ENCODE data around the gene RBPMS2.
"Not testable (repeated sequence)": the region's sequence is repeated elsewhere in the genome, so short reads cannot be mapped to it uniquely, and the experiment has no call there.

RBPMS2 gene

GRCh38 chr15:64751464-64751863 lies 23.9 kb downstream of the RBPMS2 start:
- DNase-seq, result no peak

DNA sequence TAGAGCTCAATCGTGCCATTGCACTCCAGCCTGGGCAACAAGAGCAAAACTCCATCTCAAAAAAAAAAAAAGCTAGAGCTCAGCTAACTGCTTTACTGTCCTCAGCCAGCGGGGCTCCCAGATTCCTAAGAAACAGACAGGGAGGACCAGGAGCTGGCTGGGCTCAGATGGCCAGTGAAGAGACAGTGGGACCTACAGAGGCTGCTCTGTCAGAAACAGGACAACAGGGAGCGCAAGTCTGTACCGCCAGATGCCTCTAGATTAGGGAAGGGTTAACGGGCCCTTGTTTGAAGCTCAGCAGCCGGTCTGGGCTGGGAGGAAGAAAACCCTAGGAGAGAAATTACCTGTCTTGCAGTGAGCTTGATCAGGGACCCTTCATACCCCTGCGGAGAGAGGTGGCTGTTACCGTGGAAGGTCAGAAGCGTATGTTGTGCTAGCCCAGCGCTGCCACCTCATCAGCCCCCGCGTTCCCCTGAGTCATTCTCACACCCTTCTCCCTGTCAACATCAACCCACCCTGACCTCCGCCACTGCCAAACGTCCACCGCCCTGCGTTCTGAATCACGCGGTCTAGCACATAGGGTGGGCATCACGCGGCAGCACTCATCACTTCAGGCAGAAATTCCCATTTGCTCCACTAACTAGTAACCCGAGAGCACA lies 25.3 kb downstream of the RBPMS2 start:
- no peak for DNase-seq

DNA sequence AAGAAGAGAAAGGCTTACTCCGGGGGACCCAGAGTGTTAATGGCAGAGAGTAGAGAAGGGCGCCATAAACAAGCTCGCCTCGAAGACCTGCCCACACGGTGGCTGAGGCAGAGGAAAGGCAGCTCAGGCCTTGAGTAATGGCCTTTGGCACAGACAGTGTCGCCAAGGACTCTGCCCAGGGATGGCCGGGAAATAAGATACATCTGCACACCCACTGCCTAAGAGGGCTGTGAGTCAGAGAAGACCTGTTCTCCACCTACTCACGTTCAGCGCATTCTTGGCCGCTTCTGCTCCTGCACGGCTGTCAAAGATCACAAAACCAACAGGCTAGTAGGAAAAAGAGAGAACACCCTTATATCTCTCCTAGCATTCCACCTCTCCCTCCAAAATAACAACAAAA lies 26.2 kb downstream of the RBPMS2 start:
- DNase-seq, result no peak

- no peak for DNase-seq
Measured at GRCh38 chr15:64748251-64748650, 27.1 kb downstream of the RBPMS2 start.

- no peak for DNase-seq
Measured at GRCh38 chr15:64747578-64747977, 27.8 kb downstream of the RBPMS2 start.

- DNase-seq, result no peak
Measured at GRCh38 chr15:64746921-64747320, 28.5 kb downstream of the RBPMS2 start.

DNA sequence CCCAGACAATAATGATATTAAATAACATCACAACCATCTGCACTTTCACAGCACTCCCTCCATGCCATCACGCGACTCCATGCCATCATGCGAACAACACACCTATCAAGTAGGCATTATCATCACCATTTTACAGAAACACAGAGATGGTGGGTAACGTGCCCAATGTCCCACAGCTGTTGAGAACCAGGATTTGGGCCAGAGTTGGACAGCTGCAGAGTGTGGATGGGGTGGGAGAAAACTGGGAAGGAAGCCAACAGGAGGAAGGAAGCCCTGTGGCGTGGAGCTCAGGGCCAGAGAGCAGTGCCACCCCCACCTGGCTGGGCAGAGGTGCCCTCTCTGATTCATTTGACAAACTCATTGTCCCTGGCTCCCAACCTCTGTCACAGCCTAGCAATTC lies 29.0 kb downstream of the RBPMS2 start:
- DNase-seq, result no peak

- DNase-seq, result no peak
Measured at GRCh38 chr15:64743691-64744090, 31.7 kb downstream of the RBPMS2 start.

- DNase-seq, result no peak
Measured at GRCh38 chr15:64742921-64743320, 32.5 kb downstream of the RBPMS2 start.

GRCh38 chr15:64742385-64742784 lies 33.0 kb downstream of the RBPMS2 start:
- DNase-seq, result no peak

DNA sequence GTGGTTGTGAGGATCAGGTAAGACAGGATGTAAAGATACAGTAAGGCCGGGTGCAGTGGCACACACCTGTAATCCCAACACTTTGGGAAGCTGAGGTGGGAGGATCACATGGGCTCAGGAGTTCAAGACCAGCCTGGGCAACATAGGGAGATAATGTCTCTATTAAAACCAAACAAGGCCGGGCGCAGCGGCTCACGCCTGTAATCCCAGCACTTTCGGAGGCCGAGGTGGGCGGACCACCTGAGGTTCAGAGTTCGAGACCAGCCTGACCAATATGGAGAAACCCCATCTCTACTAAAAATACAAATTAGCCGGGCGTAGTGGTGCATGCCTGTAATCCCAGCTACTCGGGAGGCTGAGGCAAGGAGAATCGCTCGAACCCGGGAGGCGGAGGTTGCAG lies 33.7 kb downstream of the RBPMS2 start:
- DNase-seq, result not testable (repeated sequence)

DNA sequence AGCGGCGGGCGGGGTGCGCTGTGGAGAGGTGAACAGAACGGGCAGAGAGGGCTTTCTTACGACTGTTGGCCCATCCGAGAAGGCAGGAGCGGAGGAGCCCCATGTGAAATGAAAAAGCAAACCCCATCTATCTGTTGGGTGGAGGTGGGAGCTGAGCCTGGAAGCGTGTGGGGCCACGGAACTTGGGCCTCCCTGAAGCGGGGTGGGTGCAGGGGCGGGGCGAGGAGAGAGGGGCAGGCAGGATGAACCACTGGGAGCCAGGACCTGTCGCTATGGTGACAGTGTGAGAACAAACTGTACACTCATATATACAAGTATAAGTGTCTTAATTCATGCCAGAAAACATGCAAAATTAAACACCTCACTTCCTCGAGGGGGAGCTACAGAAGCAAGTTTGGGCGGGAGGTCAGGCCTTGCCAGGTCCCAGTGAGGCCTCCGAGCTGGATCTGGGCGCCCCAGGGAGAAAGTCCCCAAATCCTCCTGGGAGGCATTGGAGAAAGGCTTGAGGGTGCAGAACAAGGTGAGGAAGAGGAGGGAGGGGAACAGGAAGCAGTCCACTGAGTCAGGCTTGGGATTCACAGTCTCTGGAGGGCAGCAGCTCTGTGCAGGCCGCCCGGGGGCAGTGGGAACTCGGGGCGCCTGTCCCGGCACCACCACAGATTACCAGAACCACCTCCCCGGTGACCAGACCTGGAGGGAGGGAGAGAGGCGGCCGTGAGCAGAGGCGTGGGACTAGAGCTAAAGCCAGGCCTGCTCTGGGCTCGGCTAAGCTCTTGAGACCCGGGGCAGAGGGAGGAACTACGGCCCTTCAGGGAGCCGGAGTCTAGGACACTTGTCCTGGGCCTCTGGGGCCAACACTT lies 34.8 kb downstream of the RBPMS2 start:
- no peak for DNase-seq

DNA sequence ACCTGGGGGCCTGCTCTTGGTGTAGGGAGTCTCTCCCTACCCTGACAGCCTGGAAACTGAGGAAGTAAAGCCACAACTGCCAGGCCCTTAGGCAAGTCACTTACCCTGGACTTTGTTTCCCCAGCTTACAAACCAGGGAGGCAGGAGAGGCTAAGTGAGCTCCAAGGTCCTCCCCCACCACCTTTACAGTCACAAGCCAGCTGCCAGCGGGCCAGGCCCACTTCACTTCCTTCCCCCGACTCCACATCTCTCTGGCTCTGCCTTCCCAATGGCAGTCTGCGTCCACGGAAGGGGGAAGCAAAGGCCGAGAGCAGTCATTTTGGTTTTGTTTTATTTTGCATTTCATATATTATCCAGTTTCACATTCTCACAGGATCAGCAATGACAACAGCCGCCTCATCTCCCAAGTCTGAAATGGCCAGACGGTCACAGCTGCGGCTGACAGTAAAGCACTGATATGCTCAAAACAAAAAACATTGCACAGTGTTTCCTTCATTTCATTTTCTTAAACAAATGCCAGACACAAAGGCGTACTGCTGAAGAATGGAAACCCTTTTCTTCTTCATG lies 35.7 kb downstream of the RBPMS2 start:
- no peak for DNase-seq

DNA sequence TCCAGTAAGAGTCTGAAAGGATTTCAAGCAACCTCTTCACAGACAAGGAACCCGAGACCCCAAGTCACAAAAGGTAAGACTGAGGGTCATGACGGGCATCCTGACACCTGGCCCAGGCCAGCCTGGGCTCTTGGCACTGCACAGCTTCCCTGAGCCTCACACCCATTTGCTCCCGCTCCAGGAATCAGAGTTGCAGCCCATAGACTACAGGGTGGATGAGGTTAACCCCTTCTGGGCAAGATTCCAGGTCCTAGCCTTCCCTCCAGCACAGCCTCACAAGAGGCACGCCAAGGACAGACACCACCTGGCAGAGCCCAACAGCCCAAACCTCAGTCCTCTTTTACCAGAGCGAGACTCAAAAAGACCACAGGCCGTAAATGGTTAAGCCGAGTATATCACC lies 36.2 kb downstream of the RBPMS2 start:
- DNase-seq, result no peak

GRCh38 chr15:64738226-64739095 lies 36.9 kb downstream of the RBPMS2 start:
- DNase-seq, result no peak

DNA sequence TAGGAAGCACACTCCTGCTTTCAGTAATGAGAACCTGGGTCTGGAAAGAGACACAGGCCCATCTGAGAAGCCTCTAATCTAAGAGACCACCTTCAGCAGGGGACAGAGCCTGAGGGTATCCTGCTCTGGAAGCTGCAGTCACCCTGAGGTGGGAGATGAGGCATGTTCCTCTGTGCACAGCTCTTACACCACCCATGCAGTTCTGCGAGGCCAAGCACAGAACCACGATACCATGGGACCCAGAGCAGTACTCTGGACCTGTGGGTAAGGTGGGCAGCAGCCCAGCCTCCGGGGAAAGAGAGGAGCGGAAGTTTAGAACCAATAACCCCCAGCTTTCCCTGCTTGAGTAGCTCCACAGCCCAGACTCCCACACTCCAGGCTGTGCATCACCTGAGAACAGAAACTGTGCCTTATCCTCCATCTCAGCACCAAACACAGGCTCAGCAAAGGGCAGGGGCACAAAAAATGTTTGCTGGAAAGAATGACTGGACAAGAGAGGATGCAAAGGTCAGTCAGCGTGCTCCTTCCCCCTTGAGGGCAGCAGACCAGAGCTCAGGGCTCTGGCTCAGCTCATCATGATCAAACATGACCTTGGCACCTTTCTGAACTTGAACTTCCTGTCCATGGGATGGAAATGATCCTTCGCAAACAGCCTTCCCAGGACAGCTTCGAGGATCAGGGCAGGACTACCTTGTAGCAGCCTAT lies 43.1 kb downstream of the RBPMS2 start:
- DNase-seq, result no peak

GRCh38 chr15:64731805-64732151 lies 43.6 kb downstream of the RBPMS2 start:
- DNase-seq, result no peak

GRCh38 chr15:64731012-64731804 lies 44.2 kb downstream of the RBPMS2 start:
- DNase-seq, result peak; percentile 73

DNA sequence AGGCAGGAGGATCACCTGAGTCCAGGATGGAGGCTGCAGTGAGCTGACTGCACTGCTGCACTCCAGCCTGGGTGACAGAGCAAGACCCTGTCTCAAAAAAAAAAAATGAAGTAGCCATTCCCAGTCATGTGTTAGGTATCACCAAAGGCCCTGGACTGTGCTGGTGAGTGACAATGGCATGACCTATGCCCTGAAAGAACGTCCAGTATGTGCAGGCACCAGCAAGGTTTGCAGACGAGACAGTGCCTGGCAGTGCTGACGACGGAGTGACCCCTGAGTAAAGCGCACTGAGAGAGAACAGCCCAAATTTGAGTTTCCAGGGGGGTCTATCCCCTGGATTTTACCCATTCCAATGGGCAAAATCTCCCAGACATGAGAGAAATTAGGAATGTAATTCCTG lies 45.2 kb downstream of the RBPMS2 start:
- DNase-seq, result no peak

DNA sequence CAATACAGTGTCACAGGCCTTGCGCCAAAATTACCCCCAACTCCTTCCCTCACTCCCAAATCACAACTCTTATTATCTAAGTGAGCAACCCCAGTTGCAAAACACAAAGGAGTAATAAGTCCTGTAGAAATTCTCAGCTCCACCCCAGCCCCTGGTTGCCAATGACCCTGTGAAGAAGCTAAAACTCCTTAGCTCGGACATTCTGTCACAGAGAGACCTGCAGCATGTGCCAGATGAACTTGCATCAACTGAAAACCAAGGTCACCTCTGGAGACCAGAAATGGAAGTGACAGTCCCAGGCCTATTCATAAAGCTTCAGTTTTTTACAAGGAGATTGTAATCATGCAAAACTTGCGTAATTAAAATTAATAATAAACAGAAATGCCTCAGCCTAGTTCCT lies 55.2 kb downstream of the RBPMS2 start:
- DNase-seq, result no peak

GRCh38 chr15:64717735-64718495 lies 57.5 kb downstream of the RBPMS2 start:
- DNase-seq, result no peak
